GM18907 (cell line): ENCODE measurements around the gene CNOT1.

Experiments
- ATAC-seq: cut with Tn5 transposase; IDR thresholded peaks from one replicate; pipeline ENCODE4 v1.9.1; 2021; ENCODE audit warnings: mild to moderate bottlenecking, moderate library complexity; ENCODE audit not compliant: unreplicated experiment

Gene CNOT1

DNA sequence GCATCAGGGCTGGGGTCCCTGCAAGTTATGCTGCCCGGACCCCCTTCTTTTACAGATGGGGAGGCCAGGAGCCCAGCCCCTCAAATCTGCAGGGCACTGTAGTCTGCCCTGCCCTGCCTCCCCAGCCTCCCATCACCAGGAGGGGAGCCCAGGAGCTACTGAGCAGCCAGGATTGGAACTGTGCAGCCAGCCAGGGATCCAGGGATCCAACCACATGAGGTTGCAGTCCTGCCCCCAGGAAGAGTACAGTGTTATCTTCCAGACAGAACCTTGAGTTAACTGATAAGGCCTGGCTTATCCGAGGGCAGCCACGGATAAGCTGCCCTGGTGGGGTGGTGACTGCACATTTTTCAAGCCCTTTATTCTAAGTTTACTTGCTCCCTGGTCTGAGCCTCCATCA lies 141.1 kb downstream of the CNOT1 start:
- ATAC-seq: no peak

DNA sequence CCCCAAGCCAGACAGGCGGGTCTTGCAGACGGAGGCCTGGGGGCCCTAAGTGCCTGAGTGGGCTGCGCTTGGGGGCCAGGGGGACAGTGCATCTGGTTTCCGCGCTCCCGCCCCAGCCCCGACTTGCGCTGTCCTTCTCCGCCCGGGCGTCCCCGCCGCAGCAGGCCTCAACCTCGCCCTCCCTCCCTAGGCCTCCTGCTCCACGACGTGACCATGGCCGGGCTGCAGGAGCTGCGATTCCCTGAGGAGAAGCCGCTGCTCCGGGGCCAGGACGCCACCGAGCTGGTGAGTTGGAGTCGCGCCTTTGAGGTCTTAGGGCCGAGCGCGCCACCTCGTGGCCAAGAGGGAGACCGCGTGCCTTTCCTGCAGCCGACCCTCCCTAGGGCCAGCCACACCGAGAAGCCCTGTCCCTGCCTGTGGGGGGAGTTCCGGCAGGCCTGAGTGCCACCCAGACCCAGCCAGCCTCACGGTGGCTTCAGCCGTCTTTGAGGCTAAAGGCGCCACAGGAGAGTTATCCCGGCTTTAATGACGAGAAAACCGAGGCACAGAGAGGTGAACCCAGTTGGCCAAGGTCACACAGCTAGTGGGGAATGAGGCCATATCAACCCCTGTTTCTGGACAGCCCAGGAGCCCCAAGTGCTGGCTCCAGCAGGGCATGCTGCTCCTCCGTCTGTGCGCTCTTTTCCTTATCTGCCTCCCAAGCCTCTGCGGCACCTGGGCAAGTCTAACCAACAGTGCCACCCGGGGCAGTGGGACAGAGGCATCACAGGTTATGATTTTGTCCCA lies 141.9 kb downstream of the CNOT1 start:
- ATAC-seq: peak; percentile 86

DNA sequence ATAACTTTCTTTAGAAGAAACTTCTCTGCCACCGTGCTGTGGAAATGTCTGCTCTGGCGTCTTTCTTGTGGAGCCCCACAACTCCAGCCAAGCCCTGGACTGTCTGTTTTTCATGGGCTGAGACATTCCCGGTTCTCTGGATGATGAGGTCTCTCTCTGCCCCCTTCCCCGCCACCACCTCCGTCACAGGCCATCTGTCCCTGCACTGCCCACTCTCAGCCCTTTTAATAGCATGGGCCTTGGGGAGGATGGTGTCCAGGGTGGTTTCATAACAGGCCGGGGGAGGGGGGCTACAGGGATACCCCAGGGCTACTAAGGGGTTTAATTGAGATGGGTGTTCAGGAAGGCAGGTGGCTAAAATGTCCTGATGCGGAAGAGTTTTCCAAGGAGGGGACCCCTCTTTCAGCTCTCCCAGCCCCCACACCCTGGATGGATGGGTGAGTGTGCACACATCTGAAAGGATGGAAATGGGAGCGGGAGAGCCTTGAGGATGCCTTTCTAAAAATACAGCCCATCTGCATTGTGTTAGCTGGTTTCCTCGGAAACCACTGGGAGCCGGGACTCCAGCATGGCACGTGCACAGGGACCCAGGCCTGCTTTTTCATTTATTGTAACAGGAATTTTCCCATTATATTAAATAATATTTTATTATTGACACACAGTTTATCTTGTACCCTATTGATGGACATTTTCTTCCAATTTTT lies 144.3 kb downstream of the CNOT1 start:
- ATAC-seq: no peak

- no peak for ATAC-seq
Measured at GRCh38 chr16:58481931-58482330, 147.7 kb downstream of the CNOT1 start.

GRCh38 chr16:58481226-58481869 lies 148.3 kb downstream of the CNOT1 start:
- no peak for ATAC-seq

DNA sequence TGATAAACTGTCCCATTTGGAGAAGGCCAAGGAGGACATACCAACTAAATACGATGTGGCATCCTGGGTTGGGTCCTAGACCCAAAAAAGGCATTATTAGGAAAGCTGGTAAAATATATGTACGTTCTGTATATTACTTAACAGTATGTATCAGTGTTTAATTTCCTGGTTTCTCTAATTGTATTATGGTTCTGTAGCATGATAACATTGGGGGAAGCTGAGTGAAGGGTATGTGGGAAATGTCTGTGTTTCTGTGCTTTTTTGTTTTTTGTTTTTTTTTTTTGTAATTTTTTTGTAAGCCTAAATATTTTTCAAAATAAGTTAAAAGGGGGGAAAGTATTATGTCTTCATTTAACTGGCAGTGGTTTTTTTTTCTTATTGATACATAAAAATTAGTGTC lies 151.2 kb downstream of the CNOT1 start:
- no peak for ATAC-seq

- ATAC-seq: no peak
Measured at GRCh38 chr16:58476791-58477190, 152.8 kb downstream of the CNOT1 start.

DNA sequence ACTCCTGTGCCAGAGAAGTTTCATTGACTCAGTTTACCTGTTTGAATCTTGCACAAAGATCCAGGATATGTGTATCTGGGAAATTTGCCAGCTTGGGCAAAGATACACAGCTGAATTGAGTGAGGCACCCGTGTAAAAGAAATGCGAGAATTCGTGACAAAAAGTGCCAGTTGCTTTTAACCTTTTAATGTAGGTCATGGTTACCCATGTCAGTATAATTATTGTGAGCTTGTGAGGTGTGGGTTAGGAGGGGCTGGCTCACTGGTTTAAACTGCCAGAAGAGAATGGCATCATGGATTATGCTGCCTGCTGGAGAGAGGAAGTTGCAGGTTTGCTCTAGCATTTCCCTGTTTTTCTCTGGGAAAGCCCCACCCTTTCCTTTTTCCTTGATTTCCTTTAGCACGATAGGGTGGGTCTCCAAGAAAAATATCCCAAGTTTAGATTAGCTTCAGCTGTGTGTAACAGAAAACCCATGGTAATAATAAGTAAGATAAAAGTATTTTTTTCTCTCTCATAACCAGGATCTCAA lies 154.5 kb downstream of the CNOT1 start:
- ATAC-seq: no peak

DNA sequence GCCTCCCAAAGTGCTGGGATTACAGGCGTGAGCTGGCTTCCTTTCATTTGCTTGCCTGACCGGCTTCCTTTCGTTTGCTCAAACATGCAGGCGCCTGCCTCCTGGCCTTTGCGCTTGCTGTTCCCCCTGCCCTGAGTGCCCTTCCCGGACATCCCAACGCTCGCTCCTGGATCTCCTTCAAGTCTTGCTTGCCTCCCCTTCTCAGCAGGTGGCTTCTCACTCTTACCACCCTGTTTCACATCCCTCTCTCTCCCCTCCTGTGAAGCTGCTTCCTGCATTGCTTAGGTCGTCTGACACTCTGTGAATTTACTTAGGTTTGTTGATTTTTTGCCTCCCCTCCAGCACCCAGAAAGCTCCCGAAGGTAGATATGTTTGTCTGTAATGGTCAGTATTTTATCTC lies 155.3 kb downstream of the CNOT1 start:
- ATAC-seq: no peak

- ATAC-seq: no peak
Measured at GRCh38 chr16:58472827-58473226, 156.8 kb downstream of the CNOT1 start.

DNA sequence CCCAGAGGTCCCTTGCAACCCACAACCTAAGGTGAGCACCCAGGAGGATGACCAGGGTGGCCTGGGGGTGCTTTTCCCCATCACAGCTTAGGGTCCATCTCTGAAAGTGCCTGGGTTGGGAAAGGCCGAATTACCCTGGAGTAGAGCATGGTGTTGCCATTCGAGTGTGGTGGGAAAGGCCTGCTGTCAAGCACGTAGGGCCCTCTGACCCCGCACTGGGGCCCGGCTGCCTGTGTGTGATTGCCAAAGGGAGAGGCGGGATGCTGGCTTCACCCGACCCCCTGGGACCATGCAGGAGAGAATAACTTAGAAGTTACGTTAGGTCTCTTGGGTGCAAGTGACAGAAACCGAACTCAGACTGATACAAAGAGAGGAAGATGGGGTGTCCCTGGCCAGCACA lies 157.4 kb downstream of the CNOT1 start:
- no peak for ATAC-seq

GRCh38 chr16:58471209-58471975 lies 158.2 kb downstream of the CNOT1 start:
- no peak for ATAC-seq
